Activated naive CD4-positive, alpha-beta T cell treated with anti-CD3 and anti-CD28 coated beads for 36 hours (primary cell): ENCODE measurements around the gene RASGRP4. TPM values are rescaled to one million over a fixed set of nuclear protein-coding genes. Genes with fewer than 3 reads are reported as not detected.

Experiments used
- CTCF ChIA-PET: fragments of 350-600 bp; sonication (Branson Sonifier 250); formaldehyde crosslinking; loops from one replicate; lab custom pipeline; 2021; ENCODE audit warnings: antibody characterized with exemption; lab: Charles Lee
- DNase-seq: peaks from one replicate; pipeline ENCODE4 v3.0.0-alpha.2; 2020
- H3K27ac Mint-ChIP-seq: one replicate; pipeline ENCODE4 v1.8.0; 2021; ENCODE audit warnings: mild to moderate bottlenecking, mixed read lengths
- H3K27me3 Mint-ChIP-seq: one replicate; pipeline ENCODE4 v1.8.0; 2021; ENCODE audit warnings: low read depth, mixed read lengths
- H3K36me3 Mint-ChIP-seq: one replicate; pipeline ENCODE4 v1.8.0; 2021; ENCODE audit warnings: low read depth, mixed read lengths
- H3K4me1 Mint-ChIP-seq: one replicate; pipeline ENCODE4 v1.8.0; 2021; ENCODE audit warnings: low read depth, mixed read lengths
- H3K4me3 Mint-ChIP-seq: one replicate; pipeline ENCODE4 v1.8.0; 2021; ENCODE audit warnings: mild to moderate bottlenecking, moderate library complexity, mixed read lengths
- H3K9me3 Mint-ChIP-seq: one replicate; pipeline ENCODE4 v1.8.0; 2021; ENCODE audit warnings: mixed read lengths
- intact Hi-C: fragments of 100-400 bp; cut with micrococcal nuclease; formaldehyde crosslinking; loops from one replicate; pipeline ENCODE4 v1.15.1; 2023
- total RNA-seq, 2 experiments: library from RNA; stranded (reverse); gene quantifications; one replicate each; pipeline ENCODE4 v1.2.3, GENCODE V29; 2021

The RASGRP4 gene
- total RNA-seq, 2 experiments from 2014 or later = 0.30 to 0.41 TPM

- peaks cover 10% of the 10 kb centered on the region for H3K4me1 Mint-ChIP-seq
- intact Hi-C loops = loop anchor here (2.0 kb wide), 1 partner anchor 24 kb away; no protein-coding TSS in a partner anchor
- H3K4me3 Mint-ChIP-seq = peak overlapping the region; percentile 78
- H3K27me3 Mint-ChIP-seq = peaks cover 26% of the 10 kb centered on the region
- CTCF ChIA-PET = interaction anchor here (0.6 to 1.0 kb wide), 2 partner anchors 103 to 116 kb away, joined by 4 to 5 read pairs; no protein-coding TSS in a partner anchor
- no peak for DNase-seq
- H3K36me3 Mint-ChIP-seq = no peaks in the 10 kb centered on the region
- H3K27ac Mint-ChIP-seq = no peak overlapping the region
- no peaks in the 10 kb centered on the region for H3K9me3 Mint-ChIP-seq
Measured at GRCh38 chr19:38360351-38360750, 65.7 kb downstream of the RASGRP4 start.

GRCh38 chr19:38359242-38360021 is 66.6 kb downstream of the RASGRP4 start:
- H3K4me3 Mint-ChIP-seq = no peak overlapping the region
- DNase-seq = no peak
- CTCF ChIA-PET = no interaction called here
- intact Hi-C loops = loop anchor here (2.0 kb wide), 1 partner anchor 23 kb away; no protein-coding TSS in a partner anchor
- H3K27ac Mint-ChIP-seq = no peak overlapping the region
- H3K4me1 Mint-ChIP-seq = peaks cover 10% of the 10 kb centered on the region
- no peaks in the 10 kb centered on the region for H3K36me3 Mint-ChIP-seq
- H3K9me3 Mint-ChIP-seq = no peaks in the 10 kb centered on the region
- peaks cover 26% of the 10 kb centered on the region for H3K27me3 Mint-ChIP-seq

Other genes with a start within 250 kb of the RASGRP4 start
- under 1 TPM; 0.41 to 0.77 TPM for gene DPF1, start 202.0 kb downstream of the RASGRP4 start, total RNA-seq
- gene PPP1R14A, start 169.8 kb downstream of the RASGRP4 start, total RNA-seq = not detected
- gene SPINT2, start 161.6 kb downstream of the RASGRP4 start, total RNA-seq = 10 to 100 TPM; 35.3 to 36.5 TPM
- not detected for gene C19orf33, start 122.0 kb downstream of the RASGRP4 start, total RNA-seq
- 10 to 100 TPM; 56.0 to 61.1 TPM for gene YIF1B, start 110.3 kb downstream of the RASGRP4 start, total RNA-seq
- 1 to 10 TPM; 4.7 to 5.8 TPM for gene KCNK6, start 106.4 kb downstream of the RASGRP4 start, total RNA-seq
- 1 to 10 TPM; 2.5 to 2.7 TPM for gene CATSPERG, start 90.4 kb downstream of the RASGRP4 start, total RNA-seq
- 100 to 1,000 TPM; 194 to 204 TPM for gene PSMD8, start 51.6 kb downstream of the RASGRP4 start, total RNA-seq
- gene GGN, start 38.2 kb downstream of the RASGRP4 start, total RNA-seq = under 1 TPM; 0.26 to 0.40 TPM
- 1 to 10 TPM; 1.6 to 1.7 TPM for gene SPRED3, start 37.5 kb downstream of the RASGRP4 start, total RNA-seq
- 10 to 100 TPM; 21.5 to 27.0 TPM for gene FAM98C, start 23.1 kb downstream of the RASGRP4 start, total RNA-seq
- 1 to 10 TPM in 1 of 2 experiments, under 1 TPM in 1; 0.96 to 1.6 TPM for gene RYR1, start 7.5 kb upstream of the RASGRP4 start, total RNA-seq
- gene MAP4K1, start 191.7 kb upstream of the RASGRP4 start, total RNA-seq = 100 to 1,000 TPM; 135 to 148 TPM
- 100 to 1,000 TPM; 299 to 324 TPM for gene EIF3K, start 193.0 kb upstream of the RASGRP4 start, total RNA-seq
- 100 to 1,000 TPM; 117 to 119 TPM for gene ACTN4, start 221.4 kb upstream of the RASGRP4 start, total RNA-seq